K562 (cell line): Measurements from ENCODE around the gene CD300A. TPM values are rescaled to one million over a fixed set of nuclear protein-coding genes. Genes with fewer than 3 reads are reported as not detected.

ENCODE experiments used
- ATAC-seq: fragments of 200-7000 bp; cut with Tn5 transposase; 3 replicates; pipeline ENCODE4 v1.9.1; 2020; ENCODE audit warnings: moderate library complexity
- BruUV-seq: library from RNA; stranded (reverse); fragments of 400-500 nt; replicated peaks from 2 replicates; lab custom pipeline; 2021; lab: Mats Ljungman, UMichigan
- CTCF ChIA-PET: fragments of 300-600 bp; formaldehyde crosslinking; extraction: SDS; loops from one replicate; lab custom pipeline; 2021; ENCODE audit warnings: low intra/inter-chr PET ratio; lab: Yijun Ruan, JAX
- POLR2A ChIA-PET: fragments of 300-600, 350-650 bp; sonication (Branson Sonifier 250); formaldehyde crosslinking; extraction: SDS; loops from one replicate; lab custom pipeline; 2021; ENCODE audit warnings: antibody characterized with exemption, inconsistent platforms; lab: Yijun Ruan, JAX
- DNase-seq, 4 experiments: peaks; one replicate each; pipeline versions ENCODE4 v3.0.0 to v3.0.0-alpha.2; 2011 to 2018; ENCODE audit warnings: low spot score in 3 of 4, mixed read lengths in 3 of 4; ENCODE audit errors: extremely low read depth in 1 of 4
- FAIRE-seq: peaks from 2 replicates; lab custom pipeline; 2011; peaks lifted over from hg19 to GRCh38; lab: Jason Lieb, UNC
- H2AFZ ChIP-seq: 2 replicates; pipeline ENCODE4 v1.6.0; 2011; ENCODE audit warnings: low read depth, low read length, control low read depth, inconsistent platforms
- H3K27ac ChIP-seq: fragments of 200-600 bp; 3 replicates; pipeline ENCODE4 v1.8.0; 2011; ENCODE audit warnings: low read depth, mild to moderate bottlenecking, control low read depth, inconsistent platforms, low read length, moderate library complexity, mixed read lengths; ENCODE audit errors: extremely low read depth
- H3K27me3 ChIP-seq, 2 experiments: fragments of 300-600 bp in 1 of 2; 2 replicates in 1 of 2; 3 replicates in 1 of 2; pipeline versions ENCODE4 v1.6.0 to v1.8.0; 2011; ENCODE audit warnings: inconsistent platforms in 2 of 2, low read length in 2 of 2, mild to moderate bottlenecking in 1 of 2, mixed read lengths in 1 of 2, moderate library complexity in 1 of 2; ENCODE audit not compliant: control insufficient read depth in 2 of 2, insufficient read depth in 2 of 2
- H3K36me3 ChIP-seq: fragments of 300-600 bp; 3 replicates; pipeline ENCODE4 v1.8.0; 2011; ENCODE audit warnings: mild to moderate bottlenecking, low read length, inconsistent platforms; ENCODE audit not compliant: control insufficient read depth, insufficient read depth
- H3K4me1 ChIP-seq, 2 experiments: fragments of 200-600 bp in 1 of 2; replicated peaks in 1 of 2; 2 replicates in 1 of 2; 3 replicates in 1 of 2; pipeline versions ENCODE4 v1.5.1 to v1.8.0; 2011; ENCODE audit warnings: inconsistent platforms in 2 of 2, low read length in 2 of 2, mild to moderate bottlenecking in 1 of 2, mixed read lengths in 1 of 2, moderate library complexity in 1 of 2; ENCODE audit not compliant: control insufficient read depth in 2 of 2, insufficient read depth in 2 of 2
- H3K4me2 ChIP-seq: 2 replicates; pipeline ENCODE4 v1.6.1; 2011; ENCODE audit warnings: low read length, control low read depth, inconsistent platforms, mixed read lengths; ENCODE audit not compliant: insufficient read depth
- H3K4me3 ChIP-seq: fragments of 200-600 bp; sonication (generic), shearing (Covaris generic); 2 replicates; pipeline ENCODE4 v1.5.1; 2016; ENCODE audit warnings: control low read depth, inconsistent platforms
- H3K79me2 ChIP-seq: fragments of 200-600 bp; 3 replicates; pipeline ENCODE4 v1.8.0; 2011; ENCODE audit warnings: low read length, inconsistent platforms; ENCODE audit not compliant: control insufficient read depth, insufficient read depth
- H3K9ac ChIP-seq, 2 experiments: 2 replicates each; pipeline versions ENCODE4 v1.6.0 to v1.6.1; 2011; ENCODE audit warnings: low read depth in 2 of 2, low read length in 2 of 2, control low read depth in 1 of 2, inconsistent platforms in 1 of 2, mild to moderate bottlenecking in 1 of 2, mixed read lengths in 1 of 2; ENCODE audit not compliant: insufficient read depth in 1 of 2
- H3K9me1 ChIP-seq: one replicate; pipeline ENCODE4 v1.6.0; 2011; ENCODE audit warnings: inconsistent platforms, mild to moderate bottlenecking, low read length, moderate library complexity; ENCODE audit not compliant: control insufficient read depth, insufficient read depth
- H3K9me3 ChIP-seq: replicated peaks from 2 replicates; pipeline ENCODE4 v1.5.1; 2011; ENCODE audit warnings: low read depth, low read length, inconsistent platforms; ENCODE audit not compliant: control insufficient read depth, insufficient read depth
- H4K20me1 ChIP-seq: replicated peaks from 2 replicates; pipeline ENCODE4 v1.6.1; 2011; ENCODE audit warnings: low read length, inconsistent platforms, mixed read lengths; ENCODE audit not compliant: control insufficient read depth, insufficient read depth
- FOXJ2 ChIP-seq: fragments of 200-800 bp; sonication (Bioruptor generic); IDR thresholded peaks from 2 replicates; pipeline ENCODE4 v1.6.1; 2016; ENCODE audit warnings: missing genetic modification characterization, missing compliant biosample characterization
- KDM4B ChIP-seq, 2 experiments: fragments of 450-650 bp in 1 of 2; sonication (generic) in 1 of 2; IDR thresholded peaks; 2 replicates each; pipeline ENCODE4 v1.6.1; 2016 to 2017; ENCODE audit warnings: borderline replicate concordance in 2 of 2, antibody characterized with exemption in 1 of 2, low read depth in 1 of 2, mild to moderate bottlenecking in 1 of 2
- KDM5B ChIP-seq: fragments of 200-600 bp; sonication (generic); IDR thresholded peaks from 2 replicates; pipeline ENCODE4 v1.6.1; 2012; ENCODE audit warnings: low read depth, mild to moderate bottlenecking, moderate library complexity, low read length, control low read depth, inconsistent platforms; ENCODE audit not compliant: insufficient replicate concordance
- MEF2A ChIP-seq: IDR thresholded peaks from 2 replicates; pipeline ENCODE4 v1.6.1; 2011; ENCODE audit warnings: low read depth, mild to moderate bottlenecking, low read length, moderate library complexity; ENCODE audit not compliant: control insufficient read depth
- NFIX ChIP-seq: fragments of 250-450 bp; sonication (Bioruptor Pico); IDR thresholded peaks from 2 replicates; pipeline ENCODE4 v1.4.0; 2020; ENCODE audit warnings: low read depth, mild to moderate bottlenecking, moderate library complexity
- RFX1 ChIP-seq: fragments of 450-650 bp; IDR thresholded peaks from 2 replicates; pipeline ENCODE4 v1.6.1; 2016; ENCODE audit warnings: mild to moderate bottlenecking, moderate library complexity
- TAF1 ChIP-seq: IDR thresholded peaks from 2 replicates; pipeline ENCODE4 v1.6.1; 2011; ENCODE audit warnings: mild to moderate bottlenecking, low read length, moderate library complexity; ENCODE audit not compliant: insufficient read depth, control insufficient read depth, severe bottlenecking; ENCODE audit errors: extremely low read depth
- ZNF146 ChIP-seq: IDR thresholded peaks from one replicate; pipeline ENCODE4 v1.6.1; 2018; ENCODE audit warnings: missing compliant biosample characterization; ENCODE audit not compliant: unreplicated experiment
- ZNF316 ChIP-seq: fragments of 450-650 bp; IDR thresholded peaks from 2 replicates; pipeline ENCODE4 v1.6.1; 2016
- ZNF551 ChIP-seq: fragments of 250-450 bp; sonication (Bioruptor Pico); IDR thresholded peaks from 2 replicates; pipeline ENCODE4 v1.5.0; 2021; ENCODE audit warnings: mild to moderate bottlenecking, moderate library complexity
- WGBS: fragments of 100-300 bp; shearing (Covaris generic); methylation state at CpG from one replicate; pipeline ENCODE4 v1.1.6; 2016; ENCODE audit warnings: low coverage, mixed read lengths; ENCODE audit not compliant: insufficient coverage; ENCODE audit errors: missing lambda C conversion rate; 5-methylcytosine and 5-hydroxymethylcytosine counted together
- in situ Hi-C: fragments of 300-500 bp; cut with MboI; formaldehyde crosslinking; loops from 4 replicates; pipeline ENCODE4 v1.15.0; 2018; ENCODE audit warnings: inconsistent platforms, mixed read lengths
- intact Hi-C: fragments of 100-400 bp; cut with micrococcal nuclease; formaldehyde crosslinking; loops from 2 replicates; pipeline ENCODE4 v1.14.2; 2022
- polyA plus RNA-seq, 8 experiments: library from polyadenylated mRNA; depleted of rRNA in 4 of 8; stranded (reverse) in 5 of 8; unstranded in 3 of 8; fragments of >200 nt; fragmentation: Nextera tagmentation in 2 of 8; fragmentation: Illumina TruSeq in 1 of 8; extraction: Ambion mirVana in 2 of 8; extraction: Trizol in 1 of 8; gene quantifications; 2 replicates each; pipeline versions ENCODE4 v1.2.1 to v1.2.3, GENCODE V29; 2011 to 2014; ENCODE audit warnings: inconsistent platforms in 1 of 8, missing spikeins in 1 of 8
- total RNA-seq, 7 experiments: library from RNA; depleted of rRNA in 6 of 7; stranded (reverse); fragments of >200 nt in 6 of 7; fragmentation: Illumina TruSeq in 2 of 7; extraction: Trizol in 2 of 7; gene quantifications; 2 replicates each; pipeline versions ENCODE4 v1.2.1 to v1.2.3, GENCODE V29; 2011 to 2021; ENCODE audit warnings: low replicate concordance in 1 of 7
- TF ChIP-seq, protein P1 (sequence below): sonication (generic); formaldehyde crosslinking; IDR thresholded peaks from 2 replicates; pipeline ENCODE4 v1.8.1; 2023; ENCODE audit warnings: mild to moderate bottlenecking, missing genetic modification reagents
- TF ChIP-seq, protein P2 (sequence below), 2 experiments: IDR thresholded peaks; 2 replicates each; pipeline ENCODE4 v1.6.1; 2011; ENCODE audit warnings: borderline replicate concordance in 1 of 2, control low read depth in 1 of 2, low read depth in 1 of 2, low read length in 1 of 2, mild to moderate bottlenecking in 1 of 2, mixed read lengths in 1 of 2, moderate library complexity in 1 of 2; ENCODE audit not compliant: insufficient read depth in 1 of 2, insufficient read length in 1 of 2, poor library complexity in 1 of 2, severe bottlenecking in 1 of 2; ENCODE audit errors: extremely low read depth in 1 of 2

Gene CD300A
- total and polyA plus RNA-seq, 9 of the 15 experiments (the other 6 are each of a cell fraction or from before 2014, with no cell fraction given): 0.21 to 1.7 (median 0.41) TPM; not detected in 1

DNA sequence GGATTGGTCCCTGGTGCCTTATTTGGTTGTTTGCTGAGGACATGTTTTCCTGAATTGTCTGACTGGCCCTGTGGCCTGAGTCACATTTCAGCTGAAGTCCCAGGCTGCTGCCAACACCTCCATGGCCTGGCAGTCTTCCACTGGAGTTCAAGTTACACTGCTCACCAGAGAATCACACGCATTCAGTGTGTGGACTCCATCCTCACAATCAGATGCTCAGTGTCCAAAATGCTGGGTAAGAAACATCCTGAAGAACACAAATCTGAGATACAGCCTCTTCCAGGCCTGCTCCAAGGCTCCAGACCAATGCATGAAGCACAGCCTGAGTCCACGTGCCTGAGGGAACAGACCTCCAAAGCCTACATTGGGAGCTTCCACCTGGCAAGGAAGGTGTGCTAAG, 45.6 kb downstream of the CD300A start:
- POLR2A ChIA-PET: interaction anchor here (0.6 to 2.2 kb wide), 2 partner anchors 11 to 58 kb away, joined by 4 to 5 read pairs; no protein-coding TSS in a partner anchor
- intact Hi-C loops: no loop called here
- TF ChIP-seq MEF2A (no peak), ZNF316 (no peak), KDM4B (IDR thresholded peaks at IDR 0.05; ENCODE audit: borderline replicate concordance in 2 of 2, low read depth in 1 of 2) (no peak), ZNF551 (CRISPR knock-in tag) (no peak), NFIX (CRISPR knock-in tag) (no peak), TAF1 (no peak), FOXJ2 (tag) (no peak), RFX1 (no peak), ZNF146 (CRISPR knock-in tag) (no peak), KDM5B (no peak)
- TF ChIP-seq, protein P1, sequence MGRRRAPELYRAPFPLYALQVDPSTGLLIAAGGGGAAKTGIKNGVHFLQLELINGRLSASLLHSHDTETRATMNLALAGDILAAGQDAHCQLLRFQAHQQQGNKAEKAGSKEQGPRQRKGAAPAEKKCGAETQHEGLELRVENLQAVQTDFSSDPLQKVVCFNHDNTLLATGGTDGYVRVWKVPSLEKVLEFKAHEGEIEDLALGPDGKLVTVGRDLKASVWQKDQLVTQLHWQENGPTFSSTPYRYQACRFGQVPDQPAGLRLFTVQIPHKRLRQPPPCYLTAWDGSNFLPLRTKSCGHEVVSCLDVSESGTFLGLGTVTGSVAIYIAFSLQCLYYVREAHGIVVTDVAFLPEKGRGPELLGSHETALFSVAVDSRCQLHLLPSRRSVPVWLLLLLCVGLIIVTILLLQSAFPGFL (CRISPR knock-in tag): no peak
- TF ChIP-seq, protein P2, sequence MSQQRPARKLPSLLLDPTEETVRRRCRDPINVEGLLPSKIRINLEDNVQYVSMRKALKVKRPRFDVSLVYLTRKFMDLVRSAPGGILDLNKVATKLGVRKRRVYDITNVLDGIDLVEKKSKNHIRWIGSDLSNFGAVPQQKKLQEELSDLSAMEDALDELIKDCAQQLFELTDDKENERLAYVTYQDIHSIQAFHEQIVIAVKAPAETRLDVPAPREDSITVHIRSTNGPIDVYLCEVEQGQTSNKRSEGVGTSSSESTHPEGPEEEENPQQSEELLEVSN (IDR thresholded peaks at IDR 0.05; ENCODE audit: borderline replicate concordance in 1 of 2, extremely low read depth in 1 of 2, insufficient read depth in 1 of 2, insufficient read length in 1 of 2, low read depth in 1 of 2, low read length in 1 of 2, poor library complexity in 1 of 2, severe bottlenecking in 1 of 2): no peak
- DNase-seq (no peak), FAIRE-seq (no peak), ATAC-seq (no peak)
- no TSS peak for BruUV-seq
- CTCF ChIA-PET: no interaction called here
- Histone ChIP-seq H3K27ac (no peak overlapping the region), H3K9me3 (peaks cover 13% of the 10 kb centered on the region), H3K79me2 (no peaks in the 10 kb centered on the region), H3K9ac (no peak overlapping the region), H3K9me1 (no peaks in the 10 kb centered on the region), H3K4me2 (no peak overlapping the region), H2AFZ (no peak overlapping the region), H3K4me3 (no peak overlapping the region), H3K36me3 (no peaks in the 10 kb centered on the region; the same call in 2 of the 3 replicates), H3K27me3 (no peaks in the 10 kb centered on the region), H4K20me1 (no peaks in the 10 kb centered on the region), H3K4me1 (no peaks in the 10 kb centered on the region)
- WGBS: 0% methylated on average over 2 of the region's 2 CpGs
- in situ Hi-C loops: no loop called here
